Right lobe of liver (tissue), 6 donors: ENCODE data around the gene ZBTB2. TPM values are rescaled to one million over a fixed set of nuclear protein-coding genes. Genes with fewer than 3 reads are reported as not detected.

ENCODE experiments used
- ATAC-seq, 4 donors: fragments of 200-7000 bp; cut with Tn5 transposase; one replicate each; pipeline ENCODE4 v1.9.1; 2020; ENCODE audit warnings: mild to moderate bottlenecking in 4 of 4, moderate library complexity in 4 of 4
- DNase-seq, 3 donors: peaks; one replicate each; pipeline ENCODE4 v3.0.0-alpha.2; 2020
- H3K27ac ChIP-seq, 3 donors: fragments of 200-600 bp; one replicate each; pipeline ENCODE4 v1.8.0; 2022
- H3K27me3 ChIP-seq, 2 donors: fragments of 200-600 bp; one replicate each; pipeline ENCODE4 v1.8.0; 2022
- H3K36me3 ChIP-seq, 4 donors: fragments of 200-600 bp; sonication (generic) in 1 of 4; one replicate each; pipeline versions ENCODE4 v1.5.1 to v1.8.0; 2017 to 2022; ENCODE audit warnings: control low read depth in 1 of 4
- H3K4me1 ChIP-seq, 4 donors: fragments of 200-600 bp; sonication (generic) in 1 of 4; one replicate each; pipeline versions ENCODE4 v1.5.1 to v1.8.0; 2017 to 2022; ENCODE audit warnings: control low read depth in 1 of 4
- H3K4me3 ChIP-seq, 3 donors: fragments of 200-600 bp; one replicate each; pipeline ENCODE4 v1.8.0; 2022
- H3K9me3 ChIP-seq, 4 donors: fragments of 200-600 bp; sonication (generic) in 1 of 4; one replicate each; pipeline versions ENCODE4 v1.5.1 to v1.8.0; 2017 to 2022; ENCODE audit warnings: control low read depth in 1 of 4
- POLR2A ChIP-seq: fragments of 450-650 bp; IDR thresholded peaks from one replicate; pipeline ENCODE4 v1.6.1; 2017; ENCODE audit warnings: antibody characterized with exemption, mild to moderate bottlenecking
- WGBS: methylation state at CpG from one replicate; pipeline ENCODE4 v1.1.6; 2018; ENCODE audit warnings: low coverage, low lambda C conversion rate; ENCODE audit not compliant: insufficient coverage; ENCODE audit errors: missing lambda C conversion rate; 5-methylcytosine and 5-hydroxymethylcytosine counted together
- intact Hi-C, 2 donors: fragments of 100-400 bp; cut with DNase I; formaldehyde crosslinking; loops; one replicate each; pipeline versions ENCODE4 v1.11.2 to v1.14.1; 2022
- total RNA-seq, 6 experiments: library from RNA; depleted of rRNA in 2 of 6; stranded (reverse); fragments of >200 nt in 2 of 6; fragmentation: NEBNext Ultra II Directional in 3 of 6; extraction: Animal tissue kit (Norgen Biotek cat#: 25700) in 3 of 6; gene quantifications; one replicate each; pipeline versions ENCODE4 v1.1.0 to v1.2.4, GENCODE V29; 2016 to 2023
- TF ChIP-seq, protein P1 (sequence below), 4 donors: fragments of 200-600 bp in 3 of 4; fragments of 450-650 bp in 1 of 4; IDR thresholded peaks; one replicate each; pipeline versions ENCODE4 v1.5.1 to v1.8.0; 2016 to 2022; ENCODE audit warnings: antibody characterized with exemption in 4 of 4, mild to moderate bottlenecking in 2 of 4
- donor health status: DM: no; HTN: yes; CAD: no.
- donor health status: DM: no; HTN: no; CAD: no.
- donor health status: DM: no; HTN: no; CAD: no.
- donor health status: DM: no; HTN: yes; CAD: no.
- donor health status: DM: no; HTN: yes; CAD: no.

Gene ZBTB2
- total RNA-seq, 6 experiments from 2014 or later, result 3.2 to 6.0 (median 4.5) TPM

DNA sequence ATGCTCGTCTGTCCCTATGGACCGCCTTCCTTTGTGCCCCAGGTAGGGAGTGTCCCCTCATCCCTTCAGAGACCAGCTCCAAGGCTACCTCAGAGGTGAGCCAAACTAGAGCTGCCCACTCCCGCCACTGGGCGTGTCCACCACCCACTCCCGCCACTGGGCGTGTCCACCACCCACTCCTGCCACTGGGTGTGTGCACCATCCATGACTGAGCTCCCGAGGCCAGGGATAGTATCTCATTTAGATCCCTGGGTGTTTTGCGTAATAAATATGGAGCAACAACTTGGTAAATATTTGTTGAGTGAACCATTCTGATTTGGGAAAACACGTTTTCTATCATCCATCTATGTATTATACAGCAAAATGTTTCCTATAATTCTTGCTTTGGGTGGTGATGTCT, 68.8 kb downstream of the ZBTB2 start:
- DNase-seq, result peak in 1 of 3 donors; percentile 39
- no peak overlapping the region for H3K27ac ChIP-seq
- no peaks in the 10 kb centered on the region for H3K9me3 ChIP-seq
- intact Hi-C loops, result loop anchor here in 1 of 2 donors (10.0 kb wide), 1 partner anchor 308 kb away; no protein-coding TSS in a partner anchor
- 59% methylated on average over 5 of the region's 9 CpGs for WGBS
- TF ChIP-seq, protein P1, sequence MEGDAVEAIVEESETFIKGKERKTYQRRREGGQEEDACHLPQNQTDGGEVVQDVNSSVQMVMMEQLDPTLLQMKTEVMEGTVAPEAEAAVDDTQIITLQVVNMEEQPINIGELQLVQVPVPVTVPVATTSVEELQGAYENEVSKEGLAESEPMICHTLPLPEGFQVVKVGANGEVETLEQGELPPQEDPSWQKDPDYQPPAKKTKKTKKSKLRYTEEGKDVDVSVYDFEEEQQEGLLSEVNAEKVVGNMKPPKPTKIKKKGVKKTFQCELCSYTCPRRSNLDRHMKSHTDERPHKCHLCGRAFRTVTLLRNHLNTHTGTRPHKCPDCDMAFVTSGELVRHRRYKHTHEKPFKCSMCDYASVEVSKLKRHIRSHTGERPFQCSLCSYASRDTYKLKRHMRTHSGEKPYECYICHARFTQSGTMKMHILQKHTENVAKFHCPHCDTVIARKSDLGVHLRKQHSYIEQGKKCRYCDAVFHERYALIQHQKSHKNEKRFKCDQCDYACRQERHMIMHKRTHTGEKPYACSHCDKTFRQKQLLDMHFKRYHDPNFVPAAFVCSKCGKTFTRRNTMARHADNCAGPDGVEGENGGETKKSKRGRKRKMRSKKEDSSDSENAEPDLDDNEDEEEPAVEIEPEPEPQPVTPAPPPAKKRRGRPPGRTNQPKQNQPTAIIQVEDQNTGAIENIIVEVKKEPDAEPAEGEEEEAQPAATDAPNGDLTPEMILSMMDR (IDR thresholded peaks at IDR 0.05), result peak in 1 of 4 donors; percentile 6
- TF ChIP-seq POLR2A, result no peak
- peaks cover 0 to 21% (median 7%) of the 10 kb centered on the region in 4 donors for H3K4me1 ChIP-seq
- peak in 2 of 4 donors; percentile 4 to 14 for ATAC-seq
- H3K27me3 ChIP-seq, result peaks cover 0 to 8% of the 10 kb centered on the region in 2 donors
- no peaks in the 10 kb centered on the region for H3K36me3 ChIP-seq
- no peak overlapping the region for H3K4me3 ChIP-seq

DNA sequence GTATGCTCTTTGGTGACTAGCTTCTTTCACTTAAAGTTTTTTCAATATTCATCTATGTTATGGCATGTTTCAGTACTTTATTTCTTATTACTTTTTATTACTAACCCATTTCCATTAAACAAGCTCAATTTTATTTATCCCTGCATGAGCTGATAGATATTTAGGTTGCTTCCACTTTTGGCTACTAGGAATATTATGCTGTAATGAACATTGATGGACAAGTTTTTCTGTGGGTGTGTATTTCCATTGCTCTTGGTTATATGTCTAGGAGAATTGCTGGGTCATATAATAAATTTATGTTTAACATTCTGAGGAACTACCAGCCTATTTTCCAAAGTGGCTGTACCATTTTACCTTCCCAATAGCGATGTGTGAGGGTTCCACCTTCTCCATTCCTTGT, 69.9 kb downstream of the ZBTB2 start:
- Histone ChIP-seq H3K27ac (no peak overlapping the region), H3K36me3 (no peaks in the 10 kb centered on the region), H3K4me3 (no peak overlapping the region), H3K4me1 (peaks cover 0 to 21% (median 7%) of the 10 kb centered on the region in 4 donors), H3K27me3 (peaks cover 0 to 8% of the 10 kb centered on the region in 2 donors), H3K9me3 (no peaks in the 10 kb centered on the region)
- WGBS, result 91% methylated on average over 1 of the region's 1 CpG
- DNase-seq (no peak), ATAC-seq (no peak)
- TF ChIP-seq, protein P1 (IDR thresholded peaks at IDR 0.05), result no peak
- no peak for TF ChIP-seq POLR2A
- intact Hi-C loops, result loop anchor here in 1 of 2 donors (10.0 kb wide), 1 partner anchor 307 kb away; no protein-coding TSS in a partner anchor

DNA sequence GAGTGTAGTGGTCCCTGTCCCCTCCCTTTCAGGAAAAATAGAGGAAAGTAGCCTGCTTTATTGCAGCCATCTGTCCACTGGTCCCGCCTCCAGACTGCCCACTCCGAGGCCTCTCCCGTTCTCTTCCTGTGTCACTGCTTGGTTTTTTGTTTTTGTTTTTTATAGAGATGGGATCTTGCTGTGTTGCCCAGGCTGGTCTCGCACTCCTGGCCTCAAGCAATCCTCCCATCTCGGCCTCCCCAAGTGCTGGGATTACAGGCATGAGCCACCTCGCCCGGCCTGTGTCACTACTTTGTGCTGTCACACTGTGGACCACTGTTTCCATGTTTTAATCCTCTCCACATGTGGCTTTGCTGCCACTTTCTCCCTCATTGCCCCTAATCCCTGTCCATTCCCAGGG, 71.2 kb downstream of the ZBTB2 start:
- Histone ChIP-seq H3K4me1 (peaks cover 0 to 13% (median 5%) of the 10 kb centered on the region in 4 donors), H3K4me3 (no peak overlapping the region), H3K36me3 (no peaks in the 10 kb centered on the region), H3K9me3 (no peaks in the 10 kb centered on the region), H3K27ac (no peak overlapping the region), H3K27me3 (peaks cover 0 to 5% of the 10 kb centered on the region in 2 donors)
- intact Hi-C loops, result loop anchor here in 1 of 2 donors (10.0 kb wide), 1 partner anchor 305 kb away; no protein-coding TSS in a partner anchor
- DNase-seq (no peak), ATAC-seq (no peak)
- TF ChIP-seq, protein P1 (IDR thresholded peaks at IDR 0.05), result no peak
- no peak for TF ChIP-seq POLR2A
- WGBS, result 95% methylated on average over 7 of the region's 7 CpGs

DNA sequence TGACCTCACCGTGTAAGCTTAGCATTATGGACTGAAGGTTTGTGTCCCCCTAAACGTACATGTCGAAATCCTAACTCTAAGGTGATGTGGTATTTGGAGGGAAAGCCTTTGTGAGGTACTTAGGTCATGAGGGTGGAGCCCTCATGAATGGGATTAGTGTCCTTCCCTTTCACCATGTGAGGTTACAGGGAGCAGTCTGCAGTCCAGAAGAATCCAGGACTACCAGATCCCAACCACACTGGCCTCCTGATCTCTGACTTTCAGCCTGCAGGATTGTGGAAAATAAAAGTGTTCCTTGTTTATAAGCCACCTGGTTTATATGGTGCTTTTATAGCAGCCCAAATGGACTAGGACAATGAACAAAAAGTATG, 73.4 kb downstream of the ZBTB2 start:
- ATAC-seq, result no peak

More for the DNA sequence above, 73.4 kb downstream of the ZBTB2 start:
- H3K9me3 ChIP-seq, result no peaks in the 10 kb centered on the region
- no peak for TF ChIP-seq POLR2A
- TF ChIP-seq, protein P1 (IDR thresholded peaks at IDR 0.05), result no peak
- intact Hi-C loops, result no loop called here
- H3K27ac ChIP-seq, result no peak overlapping the region
- no peak for DNase-seq
- H3K4me3 ChIP-seq, result no peak overlapping the region
- WGBS, result 35% methylated on average over 2 of the region's 3 CpGs
- no peaks in the 10 kb centered on the region for H3K27me3 ChIP-seq
- H3K4me1 ChIP-seq, result no peaks in the 10 kb centered on the region
- H3K36me3 ChIP-seq, result no peaks in the 10 kb centered on the region
